ENCODE measurements around the gene GALNT4. TPM values are rescaled to one million over a fixed set of nuclear protein-coding genes. Genes with fewer than 3 reads are reported as not detected.
A peak's percentile ranks its signal among the peaks of the same experiment; 100 is the strongest.

The GALNT4 gene
- total RNA-seq, 1 experiment from 2014 or later: 70.9 TPM

GRCh38 chr12:89499857-89500256 is 24.7 kb downstream of the GALNT4 start:
- CTCF ChIA-PET: no interaction called here
- DNase-seq: no peak
- peaks cover 3% of the 10 kb centered on the region for H3K9me3 Mint-ChIP-seq (ENCODE audit: low read depth, unreplicated experiment)
- BruUV-seq (replicated peaks): no TSS peak
- H3K4me1 Mint-ChIP-seq (ENCODE audit: low read depth, unreplicated experiment): peaks cover 42% of the 10 kb centered on the region
- H3K36me3 Mint-ChIP-seq (ENCODE audit: insufficient read depth, unreplicated experiment): peaks cover 17% of the 10 kb centered on the region
- no peak for TF ChIP-seq CTCF (IDR thresholded peaks at IDR 0.05; ENCODE audit: unreplicated experiment)
- no peaks in the 10 kb centered on the region for H3K27me3 Mint-ChIP-seq (ENCODE audit: unreplicated experiment)
- no peak overlapping the region for H3K27ac Mint-ChIP-seq (ENCODE audit: unreplicated experiment)
- no peak overlapping the region for H3K4me3 Mint-ChIP-seq (ENCODE audit: low read depth, unreplicated experiment)
- intact Hi-C loops (cut with micrococcal nuclease; ENCODE audit: unreplicated experiment): no loop called here

DNA sequence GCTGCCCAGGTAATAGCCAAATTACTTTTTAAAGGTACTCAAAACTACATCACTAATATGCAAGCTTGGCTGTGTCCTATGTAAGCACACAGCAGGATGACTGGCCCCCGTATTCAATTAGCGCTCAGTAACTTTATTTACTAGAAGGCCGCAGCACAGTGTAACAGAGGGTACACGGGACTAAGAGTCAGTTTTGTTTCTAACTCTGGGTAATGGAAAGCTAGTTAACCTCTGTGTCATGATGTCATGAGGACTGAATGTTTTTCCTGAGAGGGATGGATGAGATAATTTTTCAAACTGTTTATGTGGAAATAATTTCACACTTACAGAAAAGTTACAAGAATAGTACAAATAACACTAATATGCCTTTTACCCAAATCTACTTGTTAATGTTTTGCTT is 27.1 kb downstream of the GALNT4 start:
- H3K4me3 Mint-ChIP-seq (ENCODE audit: low read depth, unreplicated experiment): peak overlapping the region; percentile 14
- H3K9me3 Mint-ChIP-seq (ENCODE audit: low read depth, unreplicated experiment): peaks cover 3% of the 10 kb centered on the region
- TF ChIP-seq CTCF (IDR thresholded peaks at IDR 0.05; ENCODE audit: unreplicated experiment): no peak
- no TSS peak for BruUV-seq (replicated peaks)
- H3K36me3 Mint-ChIP-seq (ENCODE audit: insufficient read depth, unreplicated experiment): peaks cover 18% of the 10 kb centered on the region
- no peak for DNase-seq
- intact Hi-C loops (cut with micrococcal nuclease; ENCODE audit: unreplicated experiment): no loop called here
- H3K27me3 Mint-ChIP-seq (ENCODE audit: unreplicated experiment): no peaks in the 10 kb centered on the region
- peak overlapping the region; percentile 73 for H3K27ac Mint-ChIP-seq (ENCODE audit: unreplicated experiment)
- peaks cover 59% of the 10 kb centered on the region for H3K4me1 Mint-ChIP-seq (ENCODE audit: low read depth, unreplicated experiment)
- CTCF ChIA-PET: interaction anchor here (1.4 to 2.4 kb wide), 4 partner anchors 10 to 27 kb away, joined by 5 to 11 read pairs (median 7); partner anchors contain the start of gene GALNT4

DNA sequence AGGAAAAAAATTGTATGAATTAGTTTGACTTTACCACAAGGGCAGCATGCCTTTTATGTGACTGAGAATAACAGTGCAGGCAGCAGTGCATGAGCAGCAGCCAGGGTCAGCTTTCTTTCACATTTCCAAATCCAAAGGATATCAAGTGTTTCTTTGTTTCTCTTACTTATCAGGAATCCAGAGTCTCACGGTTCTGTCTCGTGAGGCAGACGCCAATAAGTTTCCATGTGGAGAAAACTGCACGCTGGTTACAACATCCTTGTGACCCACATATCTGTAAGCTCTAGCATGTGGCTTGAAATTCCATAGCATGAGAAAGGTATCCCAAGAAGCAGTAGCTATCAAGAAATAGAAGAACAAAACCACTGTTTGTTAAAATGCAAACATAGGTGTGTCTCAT is 27.6 kb downstream of the GALNT4 start:
- TF ChIP-seq CTCF (IDR thresholded peaks at IDR 0.05; ENCODE audit: unreplicated experiment): no peak
- H3K9me3 Mint-ChIP-seq (ENCODE audit: low read depth, unreplicated experiment): peaks cover under 1% of the 10 kb centered on the region
- H3K4me3 Mint-ChIP-seq (ENCODE audit: low read depth, unreplicated experiment): peak overlapping the region; percentile 14
- H3K27me3 Mint-ChIP-seq (ENCODE audit: unreplicated experiment): no peaks in the 10 kb centered on the region
- peak; percentile 38 for DNase-seq
- H3K27ac Mint-ChIP-seq (ENCODE audit: unreplicated experiment): peak overlapping the region; percentile 73
- intact Hi-C loops (cut with micrococcal nuclease; ENCODE audit: unreplicated experiment): no loop called here
- peaks cover 18% of the 10 kb centered on the region for H3K36me3 Mint-ChIP-seq (ENCODE audit: insufficient read depth, unreplicated experiment)
- CTCF ChIA-PET: interaction anchor here (1.4 to 2.4 kb wide), 4 partner anchors 10 to 27 kb away, joined by 5 to 11 read pairs (median 7); partner anchors contain the start of gene GALNT4
- no TSS peak for BruUV-seq (replicated peaks)
- peaks cover 59% of the 10 kb centered on the region for H3K4me1 Mint-ChIP-seq (ENCODE audit: low read depth, unreplicated experiment)

GRCh38 chr12:89494411-89495231 is 30.0 kb downstream of the GALNT4 start:
- H3K36me3 Mint-ChIP-seq (ENCODE audit: insufficient read depth, unreplicated experiment): peaks cover 27% of the 10 kb centered on the region
- H3K9me3 Mint-ChIP-seq (ENCODE audit: low read depth, unreplicated experiment): no peaks in the 10 kb centered on the region
- no peak overlapping the region for H3K4me3 Mint-ChIP-seq (ENCODE audit: low read depth, unreplicated experiment)
- TF ChIP-seq CTCF (IDR thresholded peaks at IDR 0.05; ENCODE audit: unreplicated experiment): no peak
- peak overlapping the region; percentile 73 for H3K27ac Mint-ChIP-seq (ENCODE audit: unreplicated experiment)
- no peaks in the 10 kb centered on the region for H3K27me3 Mint-ChIP-seq (ENCODE audit: unreplicated experiment)
- no TSS peak for BruUV-seq (replicated peaks)
- intact Hi-C loops (cut with micrococcal nuclease; ENCODE audit: unreplicated experiment): no loop called here
- peaks cover 57% of the 10 kb centered on the region for H3K4me1 Mint-ChIP-seq (ENCODE audit: low read depth, unreplicated experiment)
- no peak for DNase-seq
- CTCF ChIA-PET: interaction anchor here (0.7 kb wide), 1 partner anchor 30 kb away, joined by 3 read pairs; the partner anchor contains the start of gene GALNT4
